Measurements from ENCODE around the gene LHX1. TPM values are rescaled to one million over a fixed set of nuclear protein-coding genes. Genes with fewer than 3 reads are reported as not detected.

LHX1 gene
- total and polyA plus RNA-seq, 2 of the 8 experiments (the other 6 are each of a cell fraction or from before 2014, with no cell fraction given) = 0.26 to 0.93 TPM

GRCh38 chr17:36939052-36939801 lies 2.0 kb downstream of the LHX1 start:
- H4K91ac ChIP-seq (replicated peaks; ENCODE audit: insufficient read length, low read length) = no peak overlapping the region
- H2BK15ac ChIP-seq (ENCODE audit: low read length) = peak overlapping the region; percentile 1; the same call in 1 of the 2 replicates
- WGBS, 2 experiments (ENCODE audit: extremely low coverage in 1 of 2, insufficient coverage in 1 of 2, insufficient read length in 1 of 2, insufficient replicate concordance in 2 of 2, low coverage in 1 of 2, low lambda C conversion rate in 2 of 2, missing lambda C conversion rate in 1 of 2) = 4% methylated on average over 43 of the region's 43 CpGs; no CpG with 5 or more reads in 1 of the 2 experiments
- H3K4me3 ChIP-seq (ENCODE audit: extremely low read depth in 1 of 4, insufficient read depth in 2 of 4, low read depth in 3 of 4, low read length in 4 of 4) = peak overlapping the region in 1 of 4 experiments; percentile 74; a peak in 3 of 8 replicates
- H3K4me2 ChIP-seq (ENCODE audit: insufficient read depth in 1 of 2, low read depth in 2 of 2, low read length in 2 of 2) = peak overlapping the region; percentile 88 to 92
- no peaks in the 10 kb centered on the region for H3K79me1 ChIP-seq (ENCODE audit: low read depth, low read length)
- H3K56ac ChIP-seq (replicated peaks; ENCODE audit: insufficient read length, low read depth, low read length) = no peak overlapping the region
- no peak overlapping the region for H2AFZ ChIP-seq (ENCODE audit: low read length)
- H2BK20ac ChIP-seq (ENCODE audit: low read length) = peak overlapping the region; percentile 4; the same call in 1 of the 2 replicates
- H2BK5ac ChIP-seq (ENCODE audit: low read depth, low read length) = peak overlapping the region; percentile 1; the same call in 1 of the 2 replicates
- no peaks in the 10 kb centered on the region for H3K79me2 ChIP-seq (ENCODE audit: control insufficient read depth in 1 of 2, insufficient read depth in 2 of 2, low read length in 2 of 2)
- ChIA-PET POLR2A (ENCODE audit: partially characterized antibody) (interaction anchor here (0.5 to 2.5 kb wide), 5 partner anchors 9 to 689 kb away, joined by 3 to 11 read pairs (median 3); partner anchors contain the start of gene AATF), CTCF (ENCODE audit: partially characterized antibody) (interaction anchor here (1.0 to 2.6 kb wide), 6 partner anchors 9 to 313 kb away, joined by 3 to 10 read pairs (median 4); partner anchors contain the start of gene AATF)
- FAIRE-seq = no peak
- H3K23me2 ChIP-seq (ENCODE audit: low read depth, low read length) = peaks cover 25% of the 10 kb centered on the region; the same call in 1 of the 2 replicates
- H3K9ac ChIP-seq (replicated peaks in 1 of 4; ENCODE audit: extremely low read depth in 1 of 4, low read depth in 3 of 4, low read length in 3 of 4) = no peak overlapping the region
- H3K4ac ChIP-seq (replicated peaks; ENCODE audit: insufficient read length, low read depth, low read length) = peak overlapping the region; percentile 10
- no peak overlapping the region for H3K23ac ChIP-seq (ENCODE audit: insufficient read length)
- no peak overlapping the region for H2AK5ac ChIP-seq (ENCODE audit: low read depth, low read length)
- H3K9me3 ChIP-seq (ENCODE audit: insufficient read depth in 2 of 2, low read depth in 1 of 2, low read length in 1 of 2) = no peaks in the 10 kb centered on the region; a peak in 1 of 4 replicates
- H3K27me3 ChIP-seq (replicated peaks in 1 of 4; ENCODE audit: control insufficient read depth in 3 of 4, extremely low read depth in 1 of 4, insufficient read depth in 3 of 4, low read length in 3 of 4) = peaks cover 81 to 100% (median 93%) of the 10 kb centered on the region in 4 experiments
- H4K8ac ChIP-seq (ENCODE audit: extremely low read depth, insufficient read depth, low read length) = peak overlapping the region; percentile 81
- H4K5ac ChIP-seq (ENCODE audit: insufficient read length, low read depth, low read length) = no peak overlapping the region
- H3K14ac ChIP-seq (ENCODE audit: insufficient read length) = no peak overlapping the region
- peaks cover 11 to 28% of the 10 kb centered on the region in 2 experiments for H4K20me1 ChIP-seq (replicated peaks in 1 of 2; ENCODE audit: control insufficient read depth in 1 of 2, insufficient read depth in 2 of 2, low read length in 2 of 2)
- H3K4me1 ChIP-seq (replicated peaks in 1 of 4; ENCODE audit: control insufficient read depth in 3 of 4, insufficient read depth in 4 of 4, low read length in 3 of 4) = peaks cover 2 to 62% (median 49%) of the 10 kb centered on the region in 4 experiments
- no peak for DNase-seq (ENCODE audit: low read depth in 1 of 2, low spot score in 2 of 2)
- no peak overlapping the region for H3K27ac ChIP-seq (ENCODE audit: low read depth, low read length)
- no peak overlapping the region for H2BK120ac ChIP-seq (replicated peaks; ENCODE audit: low read depth, low read length)
- peak overlapping the region; percentile 75 for H3K18ac ChIP-seq (ENCODE audit: extremely low read depth, low read length)
- H2BK12ac ChIP-seq (ENCODE audit: low read depth, low read length) = 0 out of 2 replicates have a peak overlapping the region, but pooled peaks have one; percentile 9
- H3K36me3 ChIP-seq (ENCODE audit: control insufficient read depth in 2 of 4, insufficient read depth in 4 of 4, low read length in 3 of 4) = peaks cover 0 to 13% (median 0%) of the 10 kb centered on the region in 4 experiments; a peak in 1 of 8 replicates
- TF ChIP-seq GTF2F1 (IDR thresholded peaks at IDR 0.05; ENCODE audit: borderline replicate concordance, low read depth, low read length) (no peak), TAF1 (IDR thresholded peaks at IDR 0.05; ENCODE audit: low read depth, low read length) (no peak), SP2 (IDR thresholded peaks at IDR 0.05; ENCODE audit: low read length) (no peak), SUZ12 (IDR thresholded peaks at IDR 0.05; ENCODE audit: low read length) (peak; percentile 99), CTBP2 (IDR thresholded peaks at IDR 0.05; ENCODE audit: borderline replicate concordance, insufficient read depth, insufficient read length, low read length) (peak; percentile 79), RNF2 (IDR thresholded peaks at IDR 0.05; ENCODE audit: borderline replicate concordance, low read depth, low read length, missing control alignments, poor library complexity, severe bottlenecking) (peak; percentile 100), RBBP5 (IDR thresholded peaks at IDR 0.05; ENCODE audit: borderline replicate concordance, low read depth, low read length) (no peak)
- TF ChIP-seq, protein P1, sequence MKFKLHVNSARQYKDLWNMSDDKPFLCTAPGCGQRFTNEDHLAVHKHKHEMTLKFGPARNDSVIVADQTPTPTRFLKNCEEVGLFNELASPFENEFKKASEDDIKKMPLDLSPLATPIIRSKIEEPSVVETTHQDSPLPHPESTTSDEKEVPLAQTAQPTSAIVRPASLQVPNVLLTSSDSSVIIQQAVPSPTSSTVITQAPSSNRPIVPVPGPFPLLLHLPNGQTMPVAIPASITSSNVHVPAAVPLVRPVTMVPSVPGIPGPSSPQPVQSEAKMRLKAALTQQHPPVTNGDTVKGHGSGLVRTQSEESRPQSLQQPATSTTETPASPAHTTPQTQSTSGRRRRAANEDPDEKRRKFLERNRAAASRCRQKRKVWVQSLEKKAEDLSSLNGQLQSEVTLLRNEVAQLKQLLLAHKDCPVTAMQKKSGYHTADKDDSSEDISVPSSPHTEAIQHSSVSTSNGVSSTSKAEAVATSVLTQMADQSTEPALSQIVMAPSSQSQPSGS (IDR thresholded peaks at IDR 0.05; ENCODE audit: low read length) = no peak

Measured in H1 (cell line).